Left lung (tissue), 10 donors: ENCODE data around the gene ESPN. TPM values are rescaled to one million over a fixed set of nuclear protein-coding genes. Genes with fewer than 3 reads are reported as not detected.
A peak's percentile ranks its signal among the peaks of the same experiment; 100 is the strongest.

Experiments used
- ATAC-seq: fragments of 200-7000 bp; cut with Tn5 transposase; one replicate; pipeline ENCODE4 v1.9.1; 2020; ENCODE audit warnings: moderate library complexity
- DNase-seq, 4 donors: peaks; one replicate each; pipeline ENCODE4 v3.0.0-alpha.2; 2013 to 2020
- H3K27ac ChIP-seq, 2 donors: fragments of 200-600 bp; sonication (generic) in 1 of 2; one replicate each; pipeline versions ENCODE4 v1.5.0 to v1.8.0; 2020 to 2021
- H3K27me3 ChIP-seq, 2 donors: fragments of 200-600 bp; sonication (generic) in 1 of 2; one replicate each; pipeline versions ENCODE4 v1.5.0 to v1.8.0; 2020 to 2021
- H3K36me3 ChIP-seq, 2 donors: fragments of 200-600 bp; sonication (generic) in 1 of 2; one replicate each; pipeline versions ENCODE4 v1.5.0 to v1.8.0; 2020 to 2021
- H3K4me1 ChIP-seq, 2 donors: fragments of 200-600 bp; one replicate each; pipeline ENCODE4 v1.8.0; 2021
- H3K4me3 ChIP-seq, 2 donors: fragments of 200-600 bp; sonication (generic) in 1 of 2; one replicate each; pipeline versions ENCODE4 v1.5.0 to v1.8.0; 2020 to 2021; ENCODE audit warnings: mild to moderate bottlenecking in 1 of 2
- H3K9me3 ChIP-seq, 2 donors: fragments of 200-600 bp; sonication (generic) in 1 of 2; one replicate each; pipeline versions ENCODE4 v1.5.0 to v1.8.0; 2020 to 2021
- intact Hi-C, 2 donors: fragments of 100-400 bp; cut with DNase I; formaldehyde crosslinking; loops; one replicate each; pipeline versions ENCODE4 v1.11.2 to v1.14.2; 2022
- polyA plus RNA-seq, 6 donors: library from polyadenylated mRNA; unstranded; fragments of 120-200 nt; gene quantifications; one replicate each; pipeline ENCODE4 v1.2.1, GENCODE V29; 2013; ENCODE audit not compliant: insufficient read length in 6 of 6
- total RNA-seq, 2 donors: library from RNA; stranded (reverse); fragmentation: NEBNext Ultra II Directional; extraction: Animal tissue kit (Norgen Biotek cat#: 25700); gene quantifications; one replicate each; pipeline ENCODE4 v1.2.1, GENCODE V29; 2021
- TF ChIP-seq, protein P1 (sequence below), 2 donors: fragments of 200-600 bp; sonication (generic) in 1 of 2; IDR thresholded peaks; one replicate each; pipeline versions ENCODE4 v1.5.0 to v1.8.0; 2021; ENCODE audit warnings: antibody characterized with exemption in 2 of 2
- donor health status: DM: no; HTN: yes; CAD: no.
- donor health status: DM: no; HTN: no; CAD: no.

Gene ESPN
- total and polyA plus RNA-seq, 8 donors = 1.2 to 3.7 (median 2.2) TPM

DNA sequence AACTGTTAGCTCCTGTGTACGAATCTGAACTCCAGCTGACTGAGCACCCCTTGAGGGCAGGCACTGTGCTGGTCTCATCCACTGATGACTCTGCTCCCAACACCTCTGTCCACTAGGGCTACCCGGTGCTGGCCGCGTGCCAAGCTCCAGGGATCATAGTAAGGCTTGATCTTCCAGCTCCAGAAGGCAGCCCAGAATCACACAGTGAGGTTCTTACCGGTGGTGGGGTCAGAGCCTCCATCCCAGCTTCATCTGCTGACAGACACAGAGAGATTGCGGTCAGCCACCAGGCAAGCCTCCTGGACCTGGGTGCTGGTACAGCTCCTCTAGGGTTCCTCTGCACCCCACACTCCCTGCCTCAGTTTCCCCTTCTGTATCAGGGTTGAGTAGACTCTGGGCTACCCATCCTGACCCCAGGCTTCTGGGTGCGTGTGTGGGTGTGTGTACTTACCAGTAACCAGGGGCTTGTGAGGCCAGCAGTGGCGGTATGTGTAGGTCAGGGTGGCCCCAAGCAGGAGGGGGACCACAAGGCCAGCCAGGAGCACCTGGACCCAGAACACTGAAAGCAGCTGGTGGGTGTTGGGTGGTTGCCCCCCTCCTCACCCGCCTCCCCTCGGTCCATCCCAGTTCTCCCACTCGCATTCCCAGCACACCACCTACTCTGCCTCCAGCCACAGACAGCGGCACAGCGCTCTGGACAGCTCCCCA, 38.0 kb downstream of the ESPN start:
- Histone ChIP-seq H3K4me3 (no peak overlapping the region), H3K27me3 (peaks cover 8 to 75% of the 10 kb centered on the region in 2 donors), H3K27ac (no peak overlapping the region), H3K9me3 (no peaks in the 10 kb centered on the region), H3K36me3 (peaks cover 0 to 15% of the 10 kb centered on the region in 2 donors), H3K4me1 (peaks cover 0 to 16% of the 10 kb centered on the region in 2 donors)
- intact Hi-C loops = no loop called here
- ATAC-seq (no peak), DNase-seq (no peak)
- TF ChIP-seq, protein P1, sequence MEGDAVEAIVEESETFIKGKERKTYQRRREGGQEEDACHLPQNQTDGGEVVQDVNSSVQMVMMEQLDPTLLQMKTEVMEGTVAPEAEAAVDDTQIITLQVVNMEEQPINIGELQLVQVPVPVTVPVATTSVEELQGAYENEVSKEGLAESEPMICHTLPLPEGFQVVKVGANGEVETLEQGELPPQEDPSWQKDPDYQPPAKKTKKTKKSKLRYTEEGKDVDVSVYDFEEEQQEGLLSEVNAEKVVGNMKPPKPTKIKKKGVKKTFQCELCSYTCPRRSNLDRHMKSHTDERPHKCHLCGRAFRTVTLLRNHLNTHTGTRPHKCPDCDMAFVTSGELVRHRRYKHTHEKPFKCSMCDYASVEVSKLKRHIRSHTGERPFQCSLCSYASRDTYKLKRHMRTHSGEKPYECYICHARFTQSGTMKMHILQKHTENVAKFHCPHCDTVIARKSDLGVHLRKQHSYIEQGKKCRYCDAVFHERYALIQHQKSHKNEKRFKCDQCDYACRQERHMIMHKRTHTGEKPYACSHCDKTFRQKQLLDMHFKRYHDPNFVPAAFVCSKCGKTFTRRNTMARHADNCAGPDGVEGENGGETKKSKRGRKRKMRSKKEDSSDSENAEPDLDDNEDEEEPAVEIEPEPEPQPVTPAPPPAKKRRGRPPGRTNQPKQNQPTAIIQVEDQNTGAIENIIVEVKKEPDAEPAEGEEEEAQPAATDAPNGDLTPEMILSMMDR (IDR thresholded peaks at IDR 0.05) = no peak

DNA sequence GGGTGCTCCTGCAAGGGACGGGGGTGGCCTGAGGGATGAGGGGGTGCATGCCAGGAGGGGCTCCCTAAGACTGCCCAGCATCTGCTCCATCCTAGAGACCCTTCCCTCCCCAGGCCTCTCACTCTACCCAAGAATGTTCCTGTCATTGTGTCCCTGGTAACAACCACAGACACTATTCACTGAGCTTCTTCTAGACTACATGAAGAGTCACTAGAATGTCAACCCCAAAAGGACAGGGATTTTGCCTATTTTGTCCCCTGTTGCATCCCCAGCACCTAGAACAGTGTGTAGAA, 38.5 kb downstream of the ESPN start:
- no peaks in the 10 kb centered on the region for H3K9me3 ChIP-seq
- H3K27ac ChIP-seq = no peak overlapping the region
- intact Hi-C loops = no loop called here
- peaks cover 0 to 16% of the 10 kb centered on the region in 2 donors for H3K4me1 ChIP-seq
- TF ChIP-seq, protein P1 (IDR thresholded peaks at IDR 0.05) = no peak
- H3K27me3 ChIP-seq = peaks cover 8 to 70% of the 10 kb centered on the region in 2 donors
- DNase-seq (no peak), ATAC-seq (no peak)
- no peak overlapping the region for H3K4me3 ChIP-seq
- peaks cover 0 to 20% of the 10 kb centered on the region in 2 donors for H3K36me3 ChIP-seq

DNA sequence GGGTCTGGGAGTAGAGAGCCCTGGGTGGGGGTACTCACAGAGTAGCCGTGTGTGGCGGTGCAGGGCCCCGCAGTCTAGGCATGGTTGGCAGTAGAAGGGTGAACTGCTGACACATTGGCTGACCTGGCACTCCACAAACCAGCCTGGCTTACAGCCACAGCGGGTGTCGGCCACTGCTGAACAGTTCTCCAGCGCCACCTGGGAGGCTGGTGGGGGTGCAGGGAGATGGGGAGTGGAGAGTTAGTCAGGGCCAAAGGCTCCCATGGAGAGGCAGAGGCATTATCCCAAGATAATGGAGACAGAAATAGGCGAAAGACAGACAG, 39.9 kb downstream of the ESPN start:
- intact Hi-C loops = no loop called here
- peaks cover 0 to 33% of the 10 kb centered on the region in 2 donors for H3K36me3 ChIP-seq
- TF ChIP-seq, protein P1 (IDR thresholded peaks at IDR 0.05) = no peak
- no peak overlapping the region for H3K27ac ChIP-seq
- no peak for ATAC-seq
- H3K9me3 ChIP-seq = no peaks in the 10 kb centered on the region
- peaks cover 8 to 56% of the 10 kb centered on the region in 2 donors for H3K27me3 ChIP-seq
- H3K4me1 ChIP-seq = peaks cover 0 to 16% of the 10 kb centered on the region in 2 donors
- DNase-seq = no peak
- H3K4me3 ChIP-seq = no peak overlapping the region

DNA sequence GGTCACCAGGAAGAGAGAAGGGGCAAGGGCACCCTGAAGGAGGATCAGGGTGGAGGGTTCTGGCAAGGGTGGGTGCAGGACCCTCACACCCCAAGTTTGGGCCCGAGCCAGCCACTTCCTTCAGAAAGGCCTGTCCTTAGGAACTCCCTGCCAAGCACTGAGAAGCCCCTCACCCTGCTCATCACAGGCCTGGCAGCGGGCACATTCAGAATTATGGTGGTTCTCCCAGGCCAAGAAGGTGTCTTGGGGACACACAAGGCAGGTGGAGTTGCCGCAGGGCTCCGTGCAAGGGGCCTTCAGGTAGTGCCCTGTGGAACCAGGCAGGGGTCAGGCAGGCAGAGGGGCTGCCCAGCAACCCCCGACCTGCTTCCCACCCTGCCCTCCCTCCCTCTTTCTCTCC, 40.3 kb downstream of the ESPN start:
- ATAC-seq = no peak
- H3K9me3 ChIP-seq = no peaks in the 10 kb centered on the region
- H3K36me3 ChIP-seq = peaks cover 0 to 36% of the 10 kb centered on the region in 2 donors
- H3K27me3 ChIP-seq = peaks cover 8 to 52% of the 10 kb centered on the region in 2 donors
- intact Hi-C loops = no loop called here
- H3K4me3 ChIP-seq = peak overlapping the region in 1 of 2 donors; percentile 26
- TF ChIP-seq, protein P1 (IDR thresholded peaks at IDR 0.05) = no peak
- no peak for DNase-seq
- H3K27ac ChIP-seq = no peak overlapping the region
- peaks cover 0 to 15% of the 10 kb centered on the region in 2 donors for H3K4me1 ChIP-seq

DNA sequence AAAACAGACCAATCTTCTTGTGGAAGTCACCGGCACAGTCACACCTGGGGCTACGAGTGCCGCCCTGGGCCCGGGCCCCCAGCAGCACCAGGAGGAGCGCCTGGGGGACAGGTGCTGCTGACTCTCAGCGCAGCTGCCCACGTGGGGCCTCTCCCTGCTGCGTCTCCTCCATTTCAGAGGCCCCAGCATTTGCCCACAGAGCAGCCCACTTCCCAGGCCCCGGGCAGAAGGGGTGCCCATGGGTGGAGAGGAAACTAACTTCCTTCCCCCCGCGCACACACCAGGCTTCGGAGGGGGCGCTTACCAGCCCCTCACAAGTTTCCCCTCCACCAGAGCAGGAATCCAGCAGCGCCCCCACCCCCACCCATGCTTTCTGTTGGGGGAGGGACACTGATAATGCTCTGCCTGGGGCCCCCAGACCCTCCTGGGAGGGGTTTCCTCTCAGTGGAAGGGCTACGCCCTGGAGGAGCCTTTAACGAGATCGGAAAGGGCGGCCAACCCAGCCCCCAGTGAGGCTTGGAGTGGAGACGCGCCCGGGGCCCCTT, 41.0 kb downstream of the ESPN start:
- ATAC-seq (no peak), DNase-seq (no peak)
- Histone ChIP-seq H3K4me3 (peak overlapping the region in 1 of 2 donors; percentile 26), H3K27me3 (peaks cover 8 to 46% of the 10 kb centered on the region in 2 donors), H3K4me1 (peaks cover 0 to 10% of the 10 kb centered on the region in 2 donors), H3K27ac (no peak overlapping the region), H3K9me3 (no peaks in the 10 kb centered on the region), H3K36me3 (peaks cover 0 to 42% of the 10 kb centered on the region in 2 donors)
- intact Hi-C loops = no loop called here
- TF ChIP-seq, protein P1 (IDR thresholded peaks at IDR 0.05) = no peak
